GM21447 (cell line): ENCODE results near the gene CCL20.

ENCODE experiments used
- ATAC-seq: cut with Tn5 transposase; IDR thresholded peaks from one replicate; pipeline ENCODE4 v1.9.1; 2021; ENCODE audit not compliant: unreplicated experiment

Gene CCL20

GRCh38 chr2:227802882-227803281 lies 10.8 kb upstream of the CCL20 start:
- ATAC-seq = no peak

GRCh38 chr2:227804975-227805374 lies 8.7 kb upstream of the CCL20 start:
- ATAC-seq = no peak

DNA sequence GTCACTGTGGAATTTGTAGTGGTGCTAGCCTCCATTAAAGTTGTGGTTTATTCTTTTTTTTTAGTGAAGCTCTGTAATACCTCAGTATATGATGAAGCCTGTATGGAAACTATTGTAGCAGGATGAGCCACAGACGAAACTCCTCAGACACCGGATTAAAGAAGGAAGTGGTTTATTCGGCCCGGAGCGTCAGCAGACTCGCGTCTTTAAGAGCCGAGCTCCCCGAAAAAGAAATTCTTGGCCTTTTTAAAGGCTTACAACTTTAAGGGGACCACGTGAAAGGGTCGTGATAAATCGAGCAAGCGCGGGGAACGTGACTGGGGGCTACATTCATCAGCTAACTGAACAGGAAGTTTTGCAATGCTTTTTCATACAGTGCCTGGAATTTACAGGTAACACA lies 8.1 kb upstream of the CCL20 start:
- peak; percentile 81 for ATAC-seq

- no peak for ATAC-seq
Measured at GRCh38 chr2:227808936-227809335, 4.7 kb upstream of the CCL20 start.

DNA sequence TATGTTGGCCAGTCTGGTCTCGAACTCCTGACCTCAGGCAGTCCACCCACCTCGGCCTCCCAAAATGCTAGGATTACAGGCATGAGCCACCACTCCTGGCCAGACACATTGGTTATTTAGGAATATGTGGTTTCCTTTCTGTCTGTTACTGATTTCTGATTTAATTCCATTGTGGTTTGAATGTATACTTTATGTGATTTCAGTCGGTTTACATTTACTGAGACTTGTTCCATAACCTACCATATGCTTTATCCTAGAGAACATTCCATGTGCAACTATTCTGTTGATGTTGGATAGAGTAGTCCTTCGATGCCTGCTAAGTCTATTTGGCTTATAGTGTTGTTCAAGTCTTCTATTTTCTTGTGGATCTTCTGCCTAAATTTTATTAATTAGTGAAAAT lies 1.6 kb upstream of the CCL20 start:
- ATAC-seq = no peak

DNA sequence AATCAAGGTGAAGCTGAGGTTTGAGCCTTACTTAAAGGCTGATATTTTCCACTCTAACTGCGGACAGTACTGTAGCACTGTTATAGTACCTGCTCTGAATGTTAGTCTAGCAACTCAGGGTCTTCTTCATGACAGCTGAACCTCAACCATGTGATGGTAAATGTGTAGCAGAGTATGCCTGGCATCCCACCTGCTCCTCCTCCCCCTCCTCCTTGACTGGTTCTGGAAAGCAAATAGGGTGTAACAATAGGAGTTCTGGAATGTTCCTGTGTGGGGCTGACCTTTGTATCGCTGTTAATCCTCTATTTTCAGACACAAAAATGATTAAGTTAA lies 447 bp upstream of the CCL20 start:
- ATAC-seq = no peak

DNA sequence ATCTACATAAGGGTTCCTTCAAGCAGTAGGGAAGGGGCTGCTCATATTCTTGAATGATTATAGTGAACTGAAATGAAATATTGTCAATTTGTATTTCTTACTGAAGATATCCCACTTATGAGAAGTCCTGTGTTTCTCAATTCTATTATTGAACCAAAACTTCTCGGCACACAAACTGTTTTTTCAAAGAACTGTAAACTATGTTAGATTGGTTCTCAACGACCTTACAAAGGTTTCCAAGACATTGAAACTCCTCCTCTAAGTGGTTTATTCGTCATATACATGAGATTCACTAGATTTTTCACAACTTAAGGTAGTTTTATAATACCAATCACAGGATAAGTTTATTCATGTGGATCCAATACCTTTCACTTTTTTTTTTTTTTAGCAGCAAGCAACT lies 1.4 kb downstream of the CCL20 start:
- ATAC-seq = no peak

GRCh38 chr2:227816507-227817294 lies 3.1 kb downstream of the CCL20 start:
- ATAC-seq = no peak

DNA sequence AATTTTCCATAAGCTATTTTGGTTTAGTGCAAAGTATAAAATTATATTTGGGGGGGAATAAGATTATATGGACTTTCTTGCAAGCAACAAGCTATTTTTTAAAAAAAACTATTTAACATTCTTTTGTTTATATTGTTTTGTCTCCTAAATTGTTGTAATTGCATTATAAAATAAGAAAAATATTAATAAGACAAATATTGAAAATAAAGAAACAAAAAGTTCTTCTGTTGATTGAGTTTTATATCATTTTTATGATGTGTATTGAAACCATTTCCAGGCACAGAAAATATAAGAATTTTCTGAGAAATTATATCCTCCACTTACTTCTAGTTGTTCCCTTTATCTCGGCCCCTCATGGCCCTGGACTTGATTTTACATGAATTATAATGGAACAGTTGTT lies 3.7 kb downstream of the CCL20 start:
- ATAC-seq = no peak

DNA sequence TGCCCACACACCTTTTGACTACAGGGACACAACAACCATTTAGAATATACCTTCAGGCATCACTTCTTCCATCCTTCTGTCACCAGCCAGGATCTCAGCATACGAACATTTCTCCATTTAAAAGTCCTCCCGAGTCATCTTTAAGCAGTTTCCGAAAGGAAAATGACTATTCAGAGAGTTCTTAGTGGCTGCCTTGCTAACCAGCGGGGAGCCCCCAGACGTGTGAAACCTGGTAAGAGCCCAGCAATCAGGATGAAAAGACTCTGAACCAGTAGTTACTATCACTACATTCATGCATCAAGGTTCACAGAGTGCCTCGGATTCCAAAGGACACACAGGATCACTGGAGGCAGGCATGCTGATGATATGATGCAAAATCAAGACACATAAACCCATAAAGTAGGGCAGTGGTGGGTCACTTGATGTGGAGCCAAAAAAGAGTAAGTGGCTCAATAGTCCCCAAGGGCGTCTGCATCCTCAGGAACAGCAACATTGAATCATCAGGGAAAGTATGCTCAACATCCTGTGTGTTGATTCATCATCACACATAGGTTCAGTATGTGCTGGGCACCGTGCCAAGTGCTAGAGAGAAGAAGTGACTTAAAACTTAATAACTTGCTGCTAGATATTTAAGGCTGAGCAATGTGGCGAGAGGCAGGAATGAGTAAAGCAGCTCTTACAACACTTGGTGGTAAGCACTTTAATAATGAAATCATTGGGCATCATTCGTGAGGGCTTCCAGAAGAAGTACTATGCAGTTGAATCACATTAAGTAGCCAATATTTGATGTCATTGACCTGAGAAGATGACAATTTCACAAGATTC lies 4.4 kb downstream of the CCL20 start:
- no peak for ATAC-seq

- no peak for ATAC-seq
Measured at GRCh38 chr2:227818675-227819397, 5.2 kb downstream of the CCL20 start.

- no peak for ATAC-seq
Measured at GRCh38 chr2:227819398-227819697, 5.7 kb downstream of the CCL20 start.

DNA sequence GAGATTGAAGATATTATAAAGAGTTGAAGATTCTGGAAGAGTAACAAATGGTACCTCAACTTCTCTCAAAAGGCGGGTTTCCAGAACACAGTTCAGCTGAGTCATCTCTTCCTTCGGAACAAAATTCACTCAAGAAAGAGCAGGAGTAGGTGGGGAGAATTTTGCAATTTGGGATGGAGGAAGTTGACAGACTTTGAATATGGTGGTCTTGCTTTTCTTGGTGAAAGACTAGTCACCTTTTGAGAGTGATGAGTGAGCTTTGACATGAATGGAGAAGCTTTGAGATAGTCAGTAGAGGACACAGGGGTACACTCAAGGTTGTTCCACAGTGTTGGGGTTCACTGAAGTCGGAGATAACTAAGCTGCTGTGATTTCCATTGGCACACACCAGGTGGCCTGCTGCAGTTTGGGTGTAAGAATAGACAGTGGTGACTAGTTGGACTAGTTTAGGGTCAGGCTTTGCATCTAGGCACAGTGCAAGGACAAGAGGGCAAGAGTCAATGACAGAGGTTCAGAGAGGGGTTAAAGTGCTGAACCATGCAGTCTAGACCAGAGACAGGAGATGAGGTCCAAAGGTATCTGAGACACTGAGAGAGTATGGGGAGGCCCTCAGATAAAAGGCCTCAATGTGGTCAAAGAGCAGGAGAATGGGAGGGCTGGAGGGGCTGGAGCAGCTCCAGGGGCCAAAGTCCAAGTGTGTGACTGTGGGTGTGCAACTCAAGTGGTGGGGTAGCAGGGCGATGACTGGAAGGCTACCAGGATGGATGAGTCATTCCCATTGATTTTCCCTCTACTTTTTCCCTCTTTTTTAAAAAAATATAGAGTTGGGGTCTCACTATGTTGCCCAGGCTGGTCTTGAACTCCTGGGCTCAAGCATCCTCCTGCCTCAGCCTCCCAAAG lies 7.7 kb downstream of the CCL20 start:
- no peak for ATAC-seq

- ATAC-seq = no peak
Measured at GRCh38 chr2:227822416-227823003, 8.9 kb downstream of the CCL20 start.

- ATAC-seq = no peak
Measured at GRCh38 chr2:227823922-227824321, 10.3 kb downstream of the CCL20 start.

GRCh38 chr2:227824711-227825110 lies 11.1 kb downstream of the CCL20 start:
- ATAC-seq = no peak

DNA sequence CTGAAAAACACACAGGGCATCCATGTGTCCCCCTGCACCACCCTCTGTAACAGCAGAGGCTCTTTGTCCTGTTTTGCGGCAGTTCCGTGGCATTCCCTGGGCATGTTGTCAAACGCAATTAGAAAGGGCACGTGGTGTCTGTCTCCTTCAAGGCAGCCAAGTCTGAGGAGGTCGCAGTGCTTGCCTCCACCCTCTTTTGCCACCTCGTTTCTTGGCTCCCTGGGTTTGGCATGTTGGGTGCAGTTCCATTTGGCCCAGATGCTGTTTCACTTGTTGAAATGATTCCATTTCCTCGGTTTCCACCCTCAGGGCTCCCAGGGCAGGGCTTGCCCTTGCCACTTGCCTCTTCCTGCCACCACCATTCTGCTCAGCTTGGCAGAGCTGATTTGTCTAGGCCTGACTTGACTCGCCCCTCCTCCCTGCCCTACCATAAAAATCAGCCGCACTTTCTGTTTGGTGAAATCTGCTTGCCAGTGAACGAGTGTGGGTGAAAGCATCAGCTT lies 12.4 kb downstream of the CCL20 start:
- no peak for ATAC-seq

DNA sequence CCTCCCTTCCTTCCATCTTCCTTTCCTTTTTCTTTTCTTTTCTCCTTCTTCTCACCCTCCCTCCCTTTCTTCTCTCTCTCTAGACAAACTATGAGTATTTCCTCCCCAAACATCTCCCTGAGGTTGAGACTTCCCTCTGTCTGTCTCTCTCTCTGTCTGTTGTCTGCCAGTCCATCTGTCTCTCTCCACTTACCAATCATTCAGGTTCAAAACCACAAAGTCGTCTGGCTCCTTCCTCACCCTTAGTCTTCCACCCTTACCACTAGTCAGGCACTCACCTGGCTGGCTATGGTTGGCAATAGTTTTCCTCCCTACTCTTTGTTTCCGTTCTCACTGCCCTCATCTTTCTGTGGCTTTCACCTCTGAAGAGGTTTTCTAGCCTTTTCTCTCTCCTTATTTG lies 12.9 kb downstream of the CCL20 start:
- ATAC-seq = no peak

- no peak for ATAC-seq
Measured at GRCh38 chr2:227827143-227827542, 13.5 kb downstream of the CCL20 start.

DNA sequence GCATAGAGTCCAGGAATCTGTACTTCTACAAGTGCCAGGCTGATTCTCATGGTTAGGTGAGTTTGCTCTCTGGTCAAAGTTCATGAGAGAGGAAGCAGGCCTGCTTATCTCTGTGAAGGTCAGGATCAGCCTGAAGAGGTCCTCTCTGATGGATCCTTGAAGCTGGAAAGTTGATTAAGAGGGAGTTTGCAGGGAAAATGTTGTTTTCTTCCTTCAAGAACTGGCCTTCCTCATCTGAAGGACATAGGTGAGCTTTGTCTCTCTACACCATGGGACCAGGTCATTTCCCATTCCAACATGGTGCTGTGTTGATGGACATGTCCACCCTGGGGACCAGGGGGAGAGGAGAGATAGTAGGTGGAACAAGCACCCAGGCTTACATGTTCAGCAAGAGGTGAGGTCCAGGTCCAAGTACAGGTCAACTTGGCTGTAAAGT lies 14.9 kb downstream of the CCL20 start:
- ATAC-seq = no peak
